NCI-H510A treated with DMSO at 0.1 percent for 48 hours (cell line): ENCODE data around the gene CGNL1.

Experiments
- DNase-seq: peaks from one replicate; lab custom pipeline; 2025; lab: John Stamatoyannopoulos, UW

Gene CGNL1

DNA sequence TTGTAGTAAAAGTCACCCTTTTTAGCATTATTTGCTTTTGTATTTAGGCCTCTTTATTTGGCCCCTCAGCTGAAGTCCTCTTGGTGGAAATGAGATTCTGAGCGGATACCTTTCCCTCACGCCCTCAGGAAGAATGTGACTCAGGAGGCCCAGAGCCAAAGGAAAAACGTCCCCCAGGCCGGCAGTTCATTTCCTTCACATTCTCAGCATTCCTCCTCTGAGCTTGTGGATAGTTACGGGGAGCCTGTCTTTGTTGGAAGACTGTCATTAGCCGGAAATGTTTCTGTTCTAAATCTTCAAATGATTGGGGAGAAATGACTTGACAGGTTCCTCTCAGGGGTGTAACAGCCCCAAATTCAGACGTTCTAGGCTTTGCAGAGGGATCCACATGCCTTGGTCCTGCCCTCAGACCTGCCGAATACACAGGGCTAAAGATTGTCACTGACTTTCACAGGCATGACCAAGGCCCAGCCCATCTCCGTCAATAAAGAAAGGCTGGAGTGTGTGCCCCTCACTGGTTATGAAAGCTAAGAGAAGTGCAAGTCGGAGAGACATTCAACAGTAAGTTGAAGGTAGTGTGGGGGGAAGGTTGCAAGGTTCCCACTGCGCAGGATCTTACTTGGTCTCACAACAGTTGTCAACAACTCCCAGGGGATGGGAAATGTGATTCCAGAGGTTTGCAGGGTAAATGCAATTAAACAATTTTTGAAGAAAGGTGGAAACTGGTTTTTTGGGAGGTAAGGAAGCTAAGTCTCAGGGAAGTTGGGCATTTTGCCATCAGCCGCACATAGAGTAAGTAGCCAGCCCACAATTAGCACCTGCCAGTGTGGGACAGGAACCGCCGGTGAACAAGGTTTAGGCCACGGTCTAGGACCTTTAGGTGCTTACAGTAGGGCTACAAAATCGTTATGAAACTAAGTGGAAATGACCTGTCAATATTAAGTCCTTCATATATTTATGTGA lies 175.7 kb downstream of the CGNL1 start:
- DNase-seq: no peak

DNA sequence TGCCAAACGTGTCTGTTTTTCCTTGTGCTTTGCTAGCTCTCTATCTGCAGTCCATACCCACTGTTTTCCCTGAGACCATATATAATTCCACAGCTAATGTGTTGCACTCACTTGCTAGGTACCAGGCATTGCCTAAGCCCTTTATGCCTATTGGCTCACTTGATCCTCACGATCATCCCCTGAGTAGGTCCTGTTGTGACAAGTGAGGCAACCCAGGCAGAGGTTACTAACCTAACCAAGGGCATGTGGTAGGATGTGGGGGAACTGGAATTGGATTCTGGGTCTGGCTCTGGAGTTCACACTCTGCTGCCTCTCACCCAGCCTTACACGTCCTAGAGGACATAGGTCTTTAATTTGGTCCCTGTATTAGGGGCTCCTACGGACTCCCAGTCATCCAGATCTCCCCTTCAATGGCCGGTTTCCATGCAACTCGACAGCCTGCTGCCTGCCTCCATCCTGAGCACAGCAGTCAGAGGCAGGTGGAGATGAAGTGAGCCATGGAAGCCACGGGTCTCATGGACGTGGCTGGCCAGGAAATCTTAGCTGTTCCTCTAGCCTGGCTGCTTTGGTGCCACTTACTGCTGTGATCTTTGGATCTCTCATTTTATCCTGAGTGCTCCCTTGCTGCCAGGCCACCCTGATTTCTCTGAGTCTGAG lies 176.5 kb downstream of the CGNL1 start:
- DNase-seq: no peak

DNA sequence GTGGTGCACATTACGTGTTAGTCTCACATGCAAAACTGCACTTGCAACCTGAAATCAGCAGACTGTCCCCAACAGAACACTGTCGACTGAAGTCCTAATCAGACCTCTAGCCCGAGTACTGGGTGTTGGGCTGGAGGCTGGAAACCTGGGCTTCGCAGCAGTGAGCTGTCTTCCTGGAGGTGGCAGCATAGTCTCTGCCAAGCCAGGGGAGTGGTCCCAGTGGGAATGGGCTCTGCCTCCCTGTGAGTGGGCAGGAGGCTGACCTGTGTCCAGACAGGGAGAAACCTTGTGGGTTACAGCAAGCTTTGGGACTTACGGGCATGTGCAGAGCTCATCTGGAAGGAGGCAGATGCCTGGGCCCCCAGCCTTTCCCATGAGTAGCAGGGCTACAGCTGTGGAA lies 177.2 kb downstream of the CGNL1 start:
- peak; percentile 37 for DNase-seq

DNA sequence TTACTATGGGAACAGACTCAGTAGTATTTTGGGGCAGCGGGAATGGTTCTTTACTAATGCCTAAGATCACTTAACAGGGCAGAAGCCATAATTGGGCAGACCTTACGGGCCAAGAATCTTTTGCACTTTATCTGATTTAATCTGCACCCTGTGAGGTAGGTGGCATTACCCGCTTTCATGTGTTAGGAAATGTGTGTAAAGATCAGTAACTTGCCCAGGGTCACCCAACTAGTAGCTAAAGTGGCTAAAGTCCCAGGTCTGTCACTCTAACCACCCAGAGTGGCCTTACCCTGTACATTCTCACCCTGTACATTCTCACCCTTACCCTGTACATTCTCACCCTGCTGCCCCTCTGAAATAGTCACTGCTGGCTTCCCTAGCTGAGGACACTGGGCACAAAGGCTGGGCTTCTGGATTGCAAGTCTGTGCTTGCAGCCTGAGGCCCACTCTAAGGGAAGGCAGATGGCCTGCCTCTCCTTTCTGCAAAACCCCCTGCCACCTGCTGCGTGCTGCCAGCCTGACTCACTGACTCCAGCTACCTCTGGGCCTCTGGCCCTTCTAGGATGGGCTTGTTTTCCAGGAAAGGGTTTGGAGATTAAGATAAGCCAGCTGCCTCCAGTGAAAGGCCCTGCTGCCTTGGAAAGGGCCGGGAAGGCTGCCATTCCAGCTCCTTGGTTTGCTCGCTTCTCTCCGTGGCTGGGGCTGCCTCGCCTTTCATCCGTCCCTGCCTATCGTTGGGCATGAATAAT lies 177.9 kb downstream of the CGNL1 start:
- peak; percentile 88 for DNase-seq

DNA sequence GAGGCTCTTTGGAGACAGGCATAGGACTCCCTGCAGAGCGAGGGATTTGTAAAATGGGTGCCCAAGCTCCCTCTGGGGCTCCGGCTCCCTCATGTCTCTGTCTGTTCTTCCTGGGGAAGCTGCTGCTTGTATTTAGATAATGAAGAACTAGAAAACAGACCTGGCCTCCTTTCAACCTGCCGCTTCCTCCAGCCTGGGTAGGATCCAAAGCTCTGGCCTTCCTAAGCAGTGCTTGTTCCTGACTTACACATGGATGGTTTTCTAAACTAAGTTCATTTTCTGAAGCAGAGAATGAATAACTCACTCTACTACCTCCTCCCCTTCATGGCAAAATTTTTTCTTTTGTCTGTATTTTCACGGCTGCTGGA lies 178.5 kb downstream of the CGNL1 start:
- peak; percentile 46 for DNase-seq

DNA sequence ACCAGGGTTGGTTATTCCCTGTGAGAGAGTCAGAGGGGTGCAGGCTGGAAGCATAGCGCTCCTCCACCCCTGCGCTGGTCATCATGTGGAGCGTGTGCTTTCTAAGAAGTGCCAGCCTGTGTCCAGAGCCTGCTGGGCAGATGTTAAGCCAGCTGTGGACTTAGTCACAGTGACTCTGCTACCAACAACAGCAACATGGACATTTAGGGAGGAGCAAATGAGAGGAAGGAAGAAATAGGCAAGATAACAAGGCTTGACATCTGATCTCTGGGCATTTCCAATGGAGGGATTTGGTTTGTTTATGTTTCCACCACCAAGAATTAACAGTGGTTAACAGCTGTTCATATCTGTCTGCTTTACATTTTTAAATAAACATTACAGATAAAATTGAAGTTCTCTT lies 179.0 kb downstream of the CGNL1 start:
- peak; percentile 72 for DNase-seq

DNA sequence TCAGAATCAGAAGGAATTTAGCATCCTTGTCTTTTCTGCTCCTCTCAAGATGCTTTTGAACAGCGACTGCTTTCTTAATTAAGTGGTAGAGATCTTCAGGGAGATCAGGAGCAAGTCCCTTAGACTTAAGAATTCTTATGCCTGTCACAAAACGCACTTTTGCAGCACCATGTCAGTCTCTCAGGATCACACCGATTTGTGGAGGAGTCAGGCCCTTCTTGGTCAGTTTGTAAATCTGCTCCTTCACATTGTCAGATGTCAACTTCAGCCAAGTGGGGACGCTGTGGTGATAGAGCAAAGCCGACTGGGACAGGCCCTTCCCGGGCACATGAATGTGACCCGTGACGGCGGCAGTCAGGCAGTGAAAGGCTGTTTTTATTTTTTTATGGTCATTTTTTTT lies 179.7 kb downstream of the CGNL1 start:
- peak; percentile 40 for DNase-seq

DNA sequence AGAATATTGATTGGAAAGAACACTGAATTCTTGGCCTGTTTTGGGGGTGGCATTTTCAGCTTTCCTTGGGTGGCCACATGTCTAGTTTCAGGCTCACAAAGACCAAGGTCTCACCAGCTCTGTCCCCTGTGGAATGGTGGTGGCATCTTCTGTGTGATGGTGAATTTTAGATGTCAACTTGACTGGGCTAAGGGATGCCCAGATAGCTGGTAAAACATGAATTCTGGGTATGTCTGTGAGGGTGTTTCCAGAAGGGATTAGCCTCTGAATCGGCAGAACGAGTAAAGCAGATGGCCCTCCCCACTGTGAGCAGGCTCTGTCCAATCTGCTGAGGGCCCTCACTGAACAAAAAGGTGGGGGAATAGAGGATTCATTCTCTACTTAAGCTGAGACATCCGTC lies 181.0 kb downstream of the CGNL1 start:
- no peak for DNase-seq

DNA sequence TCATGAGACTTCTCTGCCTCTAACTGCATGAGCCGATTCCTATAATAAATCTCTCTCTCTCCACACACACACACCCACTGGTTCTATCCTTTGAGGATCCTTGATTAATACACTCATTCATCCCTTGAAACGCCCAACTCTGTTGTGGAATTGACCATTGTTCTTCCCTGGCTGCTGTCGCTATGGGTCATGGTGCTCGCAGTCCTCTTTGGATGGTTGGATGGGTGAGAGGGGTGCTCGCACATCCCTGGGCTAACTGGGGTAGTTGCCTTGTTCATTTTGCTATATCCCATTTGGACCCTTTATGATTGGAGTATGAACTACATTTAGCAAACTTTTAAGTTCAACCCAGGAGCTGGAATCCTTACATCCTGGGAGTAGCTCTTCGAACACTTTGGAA lies 181.5 kb downstream of the CGNL1 start:
- no peak for DNase-seq

DNA sequence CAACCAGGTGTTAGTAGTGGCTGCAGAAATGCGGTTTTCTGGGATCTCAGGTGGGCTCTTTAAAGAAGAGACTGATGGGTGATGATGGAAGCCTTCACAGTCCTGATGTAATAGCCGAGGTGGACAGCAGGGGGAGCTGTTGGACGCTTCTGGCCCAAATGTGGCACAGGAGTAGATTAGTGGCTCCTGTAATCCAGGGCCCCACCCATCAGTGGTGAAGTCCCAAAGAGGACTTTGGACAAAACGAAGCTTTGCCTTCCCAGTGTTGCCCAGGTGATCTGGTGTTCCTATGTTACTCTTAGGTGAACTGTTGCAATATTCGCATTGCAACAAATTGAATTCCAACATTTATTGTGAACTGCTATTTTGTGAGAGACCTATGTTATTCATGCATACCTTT lies 183.6 kb downstream of the CGNL1 start:
- DNase-seq: peak; percentile 33

DNA sequence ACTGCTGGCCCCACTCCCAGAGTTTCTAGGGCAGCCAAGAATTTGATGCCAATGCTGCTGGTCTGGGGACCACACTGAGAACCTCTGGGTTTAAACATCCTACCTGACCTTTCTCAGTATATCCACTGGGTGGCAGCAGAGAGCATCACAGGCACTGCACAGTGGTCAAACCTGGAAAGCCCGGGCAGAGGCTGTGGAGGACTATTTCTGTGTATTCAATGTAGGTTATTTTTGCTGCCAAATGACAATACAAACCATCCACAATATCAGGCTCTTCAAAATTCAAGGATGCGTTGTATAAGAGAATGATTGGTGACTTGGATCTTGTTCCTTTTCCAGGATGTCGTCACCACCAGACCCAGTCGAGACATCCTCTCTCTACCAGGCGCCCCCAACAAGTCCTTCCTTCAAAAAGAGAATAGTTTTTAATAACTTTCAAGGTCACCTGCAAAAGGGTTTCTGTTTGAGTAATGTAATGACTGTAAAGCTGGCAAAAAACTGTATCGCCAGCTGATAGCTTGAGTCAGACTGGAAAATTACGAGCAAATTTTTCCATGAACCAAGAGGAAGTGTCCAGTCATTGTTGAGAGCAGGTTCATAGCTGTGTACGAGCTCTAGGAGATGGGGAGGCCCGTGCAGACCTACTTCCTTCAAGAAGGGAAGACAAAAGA lies 184.9 kb downstream of the CGNL1 start:
- DNase-seq: peak; percentile 60

DNA sequence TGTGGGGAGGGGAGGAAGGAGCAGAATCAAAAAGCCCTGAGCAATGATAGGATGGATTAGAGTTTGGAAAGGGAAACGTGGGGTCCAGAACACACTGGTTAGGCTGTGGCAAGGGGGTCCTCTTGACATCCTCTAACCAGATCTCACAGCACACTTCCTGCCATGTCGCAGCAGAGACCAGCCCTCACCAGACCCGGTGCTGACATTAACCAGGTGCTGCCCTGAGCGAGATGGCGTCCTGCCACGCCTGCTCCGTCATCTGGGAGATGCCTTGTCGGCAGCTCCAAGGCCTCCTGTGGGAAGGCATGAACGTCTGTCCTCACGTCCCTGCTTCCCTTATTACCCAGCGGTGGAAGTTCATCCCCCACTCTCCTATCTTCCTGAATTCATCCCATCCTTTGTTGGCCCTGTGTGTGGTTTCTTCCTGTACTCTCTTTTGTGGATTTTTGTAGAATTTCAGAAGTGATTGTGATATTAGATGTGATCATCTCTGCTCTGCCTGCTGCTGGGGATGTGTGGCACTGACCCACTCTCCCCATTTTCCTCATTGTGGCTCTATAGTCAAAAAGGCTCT lies 186.0 kb downstream of the CGNL1 start:
- DNase-seq: no peak

DNA sequence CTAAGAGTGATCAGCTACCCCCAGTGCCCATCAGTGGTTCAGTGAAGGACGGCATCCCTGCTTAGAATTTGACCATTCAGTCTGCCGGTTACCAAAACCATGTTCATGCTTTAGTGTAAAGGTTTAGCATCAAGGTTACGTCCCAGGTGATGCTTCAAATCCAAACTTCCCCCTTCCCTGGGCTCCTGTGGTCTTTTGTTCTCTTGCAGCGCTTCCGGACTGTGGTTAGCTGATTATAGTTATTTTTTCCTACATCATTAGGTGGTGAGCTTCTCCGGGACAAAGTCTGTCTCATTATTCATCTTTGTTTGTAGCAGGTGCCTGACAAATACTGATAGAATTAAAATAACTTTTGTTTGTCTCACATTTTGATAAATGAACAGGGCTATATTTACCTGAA lies 187.1 kb downstream of the CGNL1 start:
- no peak for DNase-seq

DNA sequence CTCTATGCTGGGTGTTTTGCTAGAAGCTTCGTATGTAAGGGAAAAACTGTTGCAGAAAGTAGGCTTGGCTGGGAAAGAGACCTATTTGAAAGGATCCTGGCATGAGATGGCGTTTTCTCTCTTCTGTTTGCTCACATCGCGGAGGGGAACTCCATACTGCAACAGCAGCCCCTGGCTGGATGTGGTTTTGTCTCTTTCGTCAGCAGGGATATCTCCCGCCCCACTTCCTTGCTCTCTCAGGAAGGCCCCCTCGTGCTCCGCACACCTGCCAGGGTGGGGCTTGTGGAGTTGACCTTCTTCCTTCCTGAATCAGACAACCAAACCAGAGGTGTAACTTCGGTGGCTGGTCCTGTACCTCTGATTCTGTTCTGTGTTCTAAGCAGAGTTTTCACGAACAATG lies 189.0 kb downstream of the CGNL1 start:
- DNase-seq: peak; percentile 28

DNA sequence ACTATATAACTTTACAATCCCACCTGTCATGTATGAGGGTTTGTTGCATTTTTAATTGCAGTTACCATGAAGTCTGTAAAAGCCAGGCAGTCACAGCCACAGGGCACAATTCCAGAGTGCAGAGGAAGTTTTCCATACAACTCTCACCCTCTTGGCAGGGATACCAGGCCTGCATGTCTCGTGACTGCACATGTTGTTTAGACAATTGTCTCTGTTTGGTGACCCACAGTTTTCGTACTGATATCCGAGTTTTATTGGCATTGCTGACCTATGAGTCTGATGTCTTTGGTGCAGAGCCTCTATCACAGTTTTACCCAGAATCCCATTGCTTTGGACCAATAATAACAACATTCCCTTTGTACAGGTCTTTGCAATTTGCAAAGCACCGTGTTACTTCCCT lies 190.5 kb downstream of the CGNL1 start:
- DNase-seq: no peak

DNA sequence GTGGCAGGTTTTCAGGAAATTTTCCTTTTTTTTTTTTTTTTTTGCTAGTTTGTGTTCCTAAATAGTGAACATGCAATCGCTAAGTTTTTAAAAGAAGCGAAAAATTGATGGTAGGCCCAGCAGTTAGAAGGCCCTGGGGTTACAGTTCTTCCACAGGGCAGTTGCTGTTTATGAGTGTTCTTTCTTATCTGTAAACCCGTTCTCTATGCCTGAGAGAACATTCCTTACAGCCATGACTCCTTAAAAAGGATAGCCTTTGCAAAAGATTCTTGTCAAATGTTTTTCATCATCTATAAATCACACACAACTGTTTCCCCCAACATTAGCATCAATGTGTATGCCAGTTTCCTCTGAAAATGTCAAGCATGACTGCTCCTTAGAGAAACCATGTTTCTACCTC lies 191.6 kb downstream of the CGNL1 start:
- no peak for DNase-seq

DNA sequence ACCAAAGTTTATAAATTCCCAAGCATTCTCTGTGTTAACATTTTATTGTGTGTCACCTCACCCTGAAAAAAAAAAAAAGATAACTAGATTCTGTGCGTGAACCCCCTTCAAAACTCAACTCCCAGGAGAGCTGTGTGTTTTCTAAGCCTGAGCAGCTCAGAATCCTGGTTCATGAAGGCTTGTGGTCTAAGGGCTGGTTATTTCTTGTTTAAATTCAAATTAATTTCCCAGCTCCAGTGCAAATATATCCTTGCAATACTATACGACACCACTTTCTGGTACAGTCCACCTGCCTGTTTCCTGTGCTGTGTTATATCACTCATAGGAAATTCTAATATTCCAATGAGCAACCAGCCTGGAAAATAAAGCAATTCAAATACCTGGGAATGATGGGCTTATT lies 192.0 kb downstream of the CGNL1 start:
- no peak for DNase-seq

DNA sequence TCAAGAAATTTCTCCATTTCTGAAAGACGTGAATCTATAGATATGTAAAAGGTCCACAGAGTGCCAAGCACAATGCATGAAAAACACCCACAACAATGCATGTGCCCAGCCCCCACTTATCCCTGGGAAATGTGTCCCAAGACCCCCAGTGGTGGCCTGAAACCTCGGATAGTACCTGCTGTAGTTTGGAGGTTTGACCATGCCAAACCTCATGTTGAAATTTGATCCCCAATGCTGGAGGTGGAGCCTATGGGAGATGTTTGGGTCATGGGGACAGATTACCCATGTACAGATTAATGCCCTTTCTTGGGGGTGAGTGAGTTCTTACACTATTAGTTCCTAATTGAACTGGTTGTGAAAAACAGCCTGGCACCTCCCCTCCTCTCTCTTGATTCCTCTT lies 194.0 kb downstream of the CGNL1 start:
- no peak for DNase-seq

DNA sequence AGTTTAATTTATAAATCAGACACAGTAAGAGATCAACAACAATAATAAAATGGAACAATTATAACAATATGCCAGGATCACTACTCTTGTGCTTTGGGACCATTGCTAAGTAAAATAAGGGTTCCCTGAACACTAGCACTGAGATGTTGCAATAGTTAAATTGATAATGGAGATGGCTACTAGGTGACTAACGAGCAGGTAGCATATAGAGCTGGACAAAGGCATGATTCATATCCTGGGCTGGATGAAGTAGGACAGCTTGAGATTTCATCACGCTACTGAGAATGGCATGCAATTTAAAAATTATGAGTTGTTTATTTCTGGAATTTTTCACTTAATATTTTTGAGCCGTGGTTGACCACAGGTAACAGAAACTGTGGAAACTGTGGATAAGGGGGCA lies 194.7 kb downstream of the CGNL1 start:
- no peak for DNase-seq

DNA sequence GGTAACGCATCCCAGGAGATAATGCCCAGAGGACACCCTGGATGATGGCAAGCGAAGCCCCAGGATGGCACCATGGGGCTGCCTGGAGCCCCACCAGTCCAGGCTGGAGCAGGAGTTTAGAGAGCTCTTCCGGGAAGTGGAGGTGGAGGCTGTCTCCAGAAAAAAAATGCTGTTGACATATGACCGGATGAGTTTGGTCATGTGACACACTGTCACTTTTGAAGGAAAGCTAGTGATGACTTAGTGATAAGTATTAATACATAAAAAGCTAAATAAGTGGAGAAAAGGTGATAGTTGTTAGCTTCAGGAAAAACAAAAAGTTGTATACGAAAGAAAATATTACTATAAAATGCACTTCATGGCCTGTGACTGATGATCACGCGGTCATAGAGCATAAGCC lies 195.4 kb downstream of the CGNL1 start:
- no peak for DNase-seq

DNA sequence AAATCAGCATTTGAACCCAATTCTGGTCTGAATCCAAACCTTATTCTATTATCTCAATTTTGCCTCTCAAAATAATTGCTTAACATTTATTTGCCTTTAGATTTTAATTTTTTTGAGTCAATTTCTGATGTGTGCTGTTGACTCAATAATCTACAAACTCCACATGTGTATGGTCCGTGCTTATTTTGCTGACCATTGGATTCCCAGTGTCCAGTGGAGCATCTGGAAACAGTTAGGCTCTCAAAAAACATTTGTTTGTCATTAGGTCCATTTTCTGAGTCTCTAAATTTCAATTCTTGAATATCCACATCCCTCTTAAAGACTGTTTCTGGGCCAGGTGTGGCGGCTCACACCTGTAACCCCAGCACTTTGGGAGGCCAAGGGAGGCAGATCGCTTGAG lies 196.2 kb downstream of the CGNL1 start:
- no peak for DNase-seq

DNA sequence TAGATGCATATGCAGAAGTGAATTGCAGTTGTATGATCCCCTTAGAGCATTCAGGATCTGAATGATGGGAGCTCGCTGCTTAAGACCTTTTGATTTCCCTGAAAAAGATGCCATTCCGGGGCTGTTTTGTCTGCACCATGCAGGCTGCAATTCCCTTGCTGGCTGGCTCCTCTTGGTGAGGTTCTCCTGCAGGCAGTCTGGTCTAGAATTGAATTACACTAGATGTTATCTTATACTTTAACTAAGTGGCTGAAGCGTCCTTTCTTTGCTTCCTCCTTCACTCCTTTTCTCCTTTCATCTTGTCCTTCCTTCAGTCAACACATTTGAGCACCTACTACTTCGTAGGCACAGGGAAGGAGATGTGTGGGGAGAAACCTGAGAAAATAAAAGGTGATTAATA lies 196.8 kb downstream of the CGNL1 start:
- no peak for DNase-seq
